H1 (cell line): Measurements from ENCODE around the gene STK16. TPM values are rescaled to one million over a fixed set of nuclear protein-coding genes. Genes with fewer than 3 reads are reported as not detected.

ENCODE experiments used
- CTCF ChIA-PET: fragments of 300-600 bp; sonication (Branson Sonifier 250); formaldehyde crosslinking; loops from one replicate; lab custom pipeline; 2021; ENCODE audit not compliant: partially characterized antibody; lab: Charles Lee
- POLR2A ChIA-PET: fragments of 300-600 bp; sonication (Branson Sonifier 250); formaldehyde crosslinking; loops from one replicate; lab custom pipeline; 2021; ENCODE audit warnings: inconsistent platforms; ENCODE audit not compliant: partially characterized antibody; lab: Charles Lee
- DNase-seq, 2 experiments: peaks; one replicate each; pipeline versions ENCODE4 v3.0.0 to v3.0.0-alpha.2; 2010 to 2022; ENCODE audit warnings: low spot score in 2 of 2, low read depth in 1 of 2, mixed read lengths in 1 of 2
- FAIRE-seq: peaks from 2 replicates; lab custom pipeline; 2011; peaks lifted over from hg19 to GRCh38; lab: Jason Lieb, UNC
- H2AFZ ChIP-seq: 2 replicates; pipeline ENCODE4 v1.8.1; 2012; ENCODE audit warnings: low read length, inconsistent platforms
- H2AK5ac ChIP-seq: 2 replicates; pipeline ENCODE4 v1.6.1; 2013; ENCODE audit warnings: low read depth, low read length
- H2BK120ac ChIP-seq: replicated peaks from 2 replicates; pipeline ENCODE3; 2013; ENCODE audit warnings: low read depth, low read length, inconsistent platforms
- H2BK12ac ChIP-seq: 2 replicates; pipeline ENCODE4 v1.6.1; 2013; ENCODE audit warnings: low read depth, low read length
- H2BK15ac ChIP-seq: 2 replicates; pipeline ENCODE4 v1.6.1; 2013; ENCODE audit warnings: low read length
- H2BK20ac ChIP-seq: 2 replicates; pipeline ENCODE4 v1.6.1; 2013; ENCODE audit warnings: low read length
- H2BK5ac ChIP-seq: 2 replicates; pipeline ENCODE4 v1.6.1; 2013; ENCODE audit warnings: low read depth, low read length
- H3K14ac ChIP-seq: 2 replicates; pipeline ENCODE4 v1.6.1; 2013; ENCODE audit warnings: inconsistent platforms; ENCODE audit not compliant: insufficient read length
- H3K18ac ChIP-seq: 2 replicates; pipeline ENCODE4 v1.6.1; 2013; ENCODE audit warnings: low read length; ENCODE audit errors: extremely low read depth
- H3K23ac ChIP-seq: 2 replicates; pipeline ENCODE4 v1.6.1; 2013; ENCODE audit warnings: inconsistent platforms; ENCODE audit not compliant: insufficient read length
- H3K23me2 ChIP-seq: 2 replicates; pipeline ENCODE4 v1.6.1; 2013; ENCODE audit warnings: low read depth, low read length
- H3K27ac ChIP-seq: 2 replicates; pipeline ENCODE4 v1.6.1; 2011; ENCODE audit warnings: low read depth, low read length, inconsistent platforms
- H3K27me3 ChIP-seq, 4 experiments: replicated peaks in 1 of 4; 1 replicate in 1 of 4; 2 replicates in 3 of 4; pipeline versions ENCODE4 v1.6.1 to v1.8.1; 2011 to 2013; ENCODE audit warnings: low read length in 3 of 4, mild to moderate bottlenecking in 3 of 4, inconsistent platforms in 2 of 4, mixed read lengths in 2 of 4, moderate library complexity in 1 of 4; ENCODE audit not compliant: control insufficient read depth in 3 of 4, insufficient read depth in 3 of 4; ENCODE audit errors: extremely low read depth in 1 of 4
- H3K36me3 ChIP-seq, 4 experiments: 2 replicates each; pipeline versions ENCODE4 v1.6.1 to v1.8.1; 2011 to 2013; ENCODE audit warnings: mild to moderate bottlenecking in 4 of 4, low read length in 3 of 4, moderate library complexity in 2 of 4, control low read depth in 1 of 4, inconsistent platforms in 1 of 4; ENCODE audit not compliant: insufficient read depth in 4 of 4, control insufficient read depth in 2 of 4
- H3K4ac ChIP-seq: replicated peaks from 2 replicates; pipeline ENCODE3; 2013; ENCODE audit warnings: low read length, low read depth, mixed read lengths, inconsistent platforms; ENCODE audit not compliant: insufficient read length
- H3K4me1 ChIP-seq, 4 experiments: replicated peaks in 1 of 4; 1 replicate in 1 of 4; 2 replicates in 3 of 4; pipeline versions ENCODE4 v1.6.1 to v1.8.1; 2011 to 2013; ENCODE audit warnings: low read length in 3 of 4, inconsistent platforms in 2 of 4, mixed read lengths in 1 of 4; ENCODE audit not compliant: insufficient read depth in 4 of 4, control insufficient read depth in 3 of 4
- H3K4me2 ChIP-seq, 2 experiments: 2 replicates each; pipeline versions ENCODE4 v1.6.1 to v1.8.1; 2011 to 2013; ENCODE audit warnings: low read depth in 2 of 2, low read length in 2 of 2, control low read depth in 1 of 2, inconsistent platforms in 1 of 2, mild to moderate bottlenecking in 1 of 2; ENCODE audit not compliant: insufficient read depth in 1 of 2
- H3K4me3 ChIP-seq, 4 experiments: fragments of 200-600, 300-600 bp in 1 of 4; sonication (generic), shearing (Covaris generic), sonication (Bioruptor Twin) in 1 of 4; 2 replicates each; pipeline versions ENCODE4 v1.5.1 to v1.8.1; 2011 to 2016; ENCODE audit warnings: low read length in 4 of 4, low read depth in 3 of 4, control low read depth in 2 of 4, inconsistent platforms in 2 of 4, mild to moderate bottlenecking in 2 of 4, mixed read lengths in 1 of 4, moderate library complexity in 1 of 4; ENCODE audit not compliant: insufficient read depth in 2 of 4; ENCODE audit errors: extremely low read depth in 1 of 4
- H3K56ac ChIP-seq: replicated peaks from 2 replicates; pipeline ENCODE3; 2013; ENCODE audit warnings: low read depth, mild to moderate bottlenecking, mixed read lengths, low read length, inconsistent platforms; ENCODE audit not compliant: insufficient read length
- H3K79me1 ChIP-seq: 2 replicates; pipeline ENCODE4 v1.6.1; 2013; ENCODE audit warnings: low read depth, low read length, control low read depth
- H3K79me2 ChIP-seq, 2 experiments: 2 replicates each; pipeline versions ENCODE4 v1.6.1 to v1.8.1; 2012 to 2013; ENCODE audit warnings: low read length in 2 of 2, mild to moderate bottlenecking in 2 of 2, inconsistent platforms in 1 of 2; ENCODE audit not compliant: insufficient read depth in 2 of 2, control insufficient read depth in 1 of 2
- H3K9ac ChIP-seq, 4 experiments: replicated peaks in 1 of 4; 1 replicate in 1 of 4; 2 replicates in 3 of 4; pipeline versions ENCODE4 v1.6.1 to v1.8.1; 2011 to 2013; ENCODE audit warnings: low read depth in 3 of 4, low read length in 3 of 4, control low read depth in 2 of 4, mild to moderate bottlenecking in 2 of 4, moderate library complexity in 2 of 4, inconsistent platforms in 1 of 4; ENCODE audit errors: extremely low read depth in 1 of 4
- H3K9me3 ChIP-seq, 2 experiments: 2 replicates each; pipeline versions ENCODE4 v1.6.1 to v1.8.1; 2012 to 2013; ENCODE audit warnings: mild to moderate bottlenecking in 2 of 2, moderate library complexity in 2 of 2, control low read depth in 1 of 2, inconsistent platforms in 1 of 2, low read depth in 1 of 2, low read length in 1 of 2, mixed read lengths in 1 of 2; ENCODE audit not compliant: insufficient read depth in 2 of 2
- H4K20me1 ChIP-seq, 2 experiments: replicated peaks in 1 of 2; 2 replicates each; pipeline versions ENCODE3 to v1.8.1; 2011 to 2013; ENCODE audit warnings: inconsistent platforms in 2 of 2, low read length in 2 of 2, mild to moderate bottlenecking in 1 of 2; ENCODE audit not compliant: insufficient read depth in 2 of 2, control insufficient read depth in 1 of 2
- H4K5ac ChIP-seq: 2 replicates; pipeline ENCODE4 v1.6.1; 2013; ENCODE audit warnings: low read length, low read depth, mixed read lengths, inconsistent platforms; ENCODE audit not compliant: insufficient read length
- H4K8ac ChIP-seq: 2 replicates; pipeline ENCODE4 v1.8.0; 2013; ENCODE audit warnings: mild to moderate bottlenecking, moderate library complexity, low read length, inconsistent platforms; ENCODE audit not compliant: insufficient read depth; ENCODE audit errors: extremely low read depth
- H4K91ac ChIP-seq: replicated peaks from 2 replicates; pipeline ENCODE3; 2013; ENCODE audit warnings: low read length, mixed read lengths, inconsistent platforms; ENCODE audit not compliant: insufficient read length
- BACH1 ChIP-seq: IDR thresholded peaks from 2 replicates; pipeline ENCODE4 v1.6.1; 2012; ENCODE audit warnings: low read length, improper control_type of control experiment
- CHD2 ChIP-seq: IDR thresholded peaks from 2 replicates; pipeline ENCODE4 v1.6.1; 2012; ENCODE audit warnings: low read length, improper control_type of control experiment
- POU5F1 ChIP-seq: IDR thresholded peaks from 2 replicates; pipeline ENCODE4 v1.6.1; 2011; ENCODE audit warnings: low read depth, mild to moderate bottlenecking, low read length, moderate library complexity
- SIN3A ChIP-seq, 2 experiments: IDR thresholded peaks in 1 of 2; conservative IDR thresholded peaks in 1 of 2; 2 replicates each; pipeline ENCODE4 v1.6.1; 2011 to 2012; ENCODE audit warnings: low read length in 2 of 2, improper control_type of control experiment in 1 of 2, low read depth in 1 of 2, mild to moderate bottlenecking in 1 of 2
- SP1 ChIP-seq: IDR thresholded peaks from 2 replicates; pipeline ENCODE4 v1.6.1; 2011; ENCODE audit warnings: low read depth, low read length
- ZNF274 ChIP-seq: IDR thresholded peaks from 2 replicates; pipeline ENCODE4 v1.7.0; 2012; ENCODE audit warnings: low read length, borderline replicate concordance; ENCODE audit errors: extremely low read depth
- WGBS, 2 experiments: shearing (Covaris generic) in 1 of 2; methylation state at CpG; one replicate each; pipeline versions ENCODE4 v1.1.6 to v1.1.7; 2013 to 2015; ENCODE audit warnings: low lambda C conversion rate in 2 of 2, mixed read lengths in 2 of 2, inconsistent platforms in 1 of 2, low coverage in 1 of 2, missing lambda C conversion rate in 1 of 2; ENCODE audit not compliant: insufficient replicate concordance in 2 of 2, insufficient coverage in 1 of 2, insufficient read length in 1 of 2; ENCODE audit errors: extremely low coverage in 1 of 2, missing lambda C conversion rate in 1 of 2; 5-methylcytosine and 5-hydroxymethylcytosine counted together
- polyA plus RNA-seq, 7 experiments: library from polyadenylated mRNA; depleted of rRNA in 3 of 7; stranded (reverse) in 5 of 7; unstranded in 2 of 7; fragments of >200 nt in 5 of 7; fragments of 200-250 nt in 2 of 7; gene quantifications; 1 replicate in 5 of 7; 2 replicates in 1 of 7; 4 replicates in 1 of 7; pipeline versions ENCODE4 v1.2.1 to v1.2.3, GENCODE V29; 2011 to 2013; ENCODE audit warnings: missing spikeins in 2 of 7, mixed read lengths in 2 of 7
- total RNA-seq: library from RNA; stranded (reverse); fragmentation: NEBNext Ultra II Directional; extraction: Animal tissue kit (Norgen Biotek cat#: 25700); gene quantifications from 2 replicates; pipeline ENCODE4 v1.2.1, GENCODE V29; 2021
- TF ChIP-seq, protein P1 (sequence below), 3 experiments: IDR thresholded peaks; 1 replicate in 2 of 3; 2 replicates in 1 of 3; pipeline versions ENCODE4 v1.5.1 to v1.6.1; 2011; ENCODE audit warnings: low read length in 3 of 3, mild to moderate bottlenecking in 3 of 3, inconsistent platforms in 2 of 3, low read depth in 1 of 3, moderate library complexity in 1 of 3; ENCODE audit not compliant: insufficient read depth in 1 of 3; ENCODE audit errors: control extremely low read depth in 1 of 3

STK16 gene
- total and polyA plus RNA-seq, 2 of the 8 experiments (the other 6 are each of a cell fraction or from before 2014, with no cell fraction given) = 21.3 to 51.4 TPM

DNA sequence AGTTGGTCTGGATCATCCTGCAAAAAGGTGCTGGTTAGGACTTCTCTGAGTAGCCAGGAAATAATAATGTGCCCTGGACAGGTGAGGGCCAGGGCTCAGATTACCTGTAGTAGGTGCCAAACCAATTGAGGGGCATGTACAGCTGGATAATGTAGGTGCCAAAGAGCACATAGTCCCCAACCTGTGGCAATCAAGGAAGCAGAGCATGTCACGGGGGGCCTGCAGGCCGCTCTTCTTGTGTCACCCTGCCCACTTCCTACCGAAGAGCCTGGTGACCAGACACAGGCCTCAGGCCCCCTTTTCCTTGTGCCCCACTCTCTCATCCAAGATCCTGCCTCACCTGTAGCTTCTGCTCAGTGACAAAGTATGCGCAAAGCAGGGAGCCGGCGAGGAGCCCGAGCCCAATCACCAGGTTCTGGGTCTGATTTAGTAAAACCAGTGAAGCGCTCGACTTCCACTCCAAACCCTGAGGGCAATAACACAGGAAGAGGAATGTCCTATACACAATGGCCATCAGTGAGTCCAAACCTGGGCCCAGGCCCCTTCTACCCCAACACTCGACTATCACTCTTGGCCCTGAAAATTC lies 31.7 kb upstream of the STK16 start:
- peaks cover 14 to 57% (median 29%) of the 10 kb centered on the region in 4 experiments for H3K36me3 ChIP-seq
- no peak overlapping the region for H2BK20ac ChIP-seq
- H2BK12ac ChIP-seq = no peak overlapping the region
- no peaks in the 10 kb centered on the region for H3K79me2 ChIP-seq
- no peak overlapping the region for H3K4me3 ChIP-seq
- H3K9ac ChIP-seq = no peak overlapping the region
- POLR2A ChIA-PET = interaction anchor here (0.6 to 1.5 kb wide), 6 partner anchors 16 to 51 kb away, joined by 3 to 7 read pairs (median 3); partner anchors contain the start of genes ANKZF1, ATG9A, GLB1L and STK16
- FAIRE-seq = no peak
- no peak overlapping the region for H4K8ac ChIP-seq
- H3K4ac ChIP-seq = no peak overlapping the region
- H4K20me1 ChIP-seq = peaks cover 0 to 2% of the 10 kb centered on the region in 2 experiments
- no peak overlapping the region for H2BK15ac ChIP-seq
- WGBS, 2 experiments = 89% methylated on average over 10 of the region's 10 CpGs; no CpG with 5 or more reads in 1 of the 2 experiments
- TF ChIP-seq, protein P1, sequence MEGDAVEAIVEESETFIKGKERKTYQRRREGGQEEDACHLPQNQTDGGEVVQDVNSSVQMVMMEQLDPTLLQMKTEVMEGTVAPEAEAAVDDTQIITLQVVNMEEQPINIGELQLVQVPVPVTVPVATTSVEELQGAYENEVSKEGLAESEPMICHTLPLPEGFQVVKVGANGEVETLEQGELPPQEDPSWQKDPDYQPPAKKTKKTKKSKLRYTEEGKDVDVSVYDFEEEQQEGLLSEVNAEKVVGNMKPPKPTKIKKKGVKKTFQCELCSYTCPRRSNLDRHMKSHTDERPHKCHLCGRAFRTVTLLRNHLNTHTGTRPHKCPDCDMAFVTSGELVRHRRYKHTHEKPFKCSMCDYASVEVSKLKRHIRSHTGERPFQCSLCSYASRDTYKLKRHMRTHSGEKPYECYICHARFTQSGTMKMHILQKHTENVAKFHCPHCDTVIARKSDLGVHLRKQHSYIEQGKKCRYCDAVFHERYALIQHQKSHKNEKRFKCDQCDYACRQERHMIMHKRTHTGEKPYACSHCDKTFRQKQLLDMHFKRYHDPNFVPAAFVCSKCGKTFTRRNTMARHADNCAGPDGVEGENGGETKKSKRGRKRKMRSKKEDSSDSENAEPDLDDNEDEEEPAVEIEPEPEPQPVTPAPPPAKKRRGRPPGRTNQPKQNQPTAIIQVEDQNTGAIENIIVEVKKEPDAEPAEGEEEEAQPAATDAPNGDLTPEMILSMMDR (IDR thresholded peaks at IDR 0.05; ENCODE audit: control extremely low read depth in 1 of 3, insufficient read depth in 1 of 3, low read depth in 1 of 3, low read length in 3 of 3) = no peak
- TF ChIP-seq SP1 (no peak), CHD2 (no peak), ZNF274 (no peak), BACH1 (no peak), POU5F1 (no peak), SIN3A (conservative IDR thresholded peaks at IDR 0.05 in 1 of 2, IDR thresholded peaks at IDR 0.05 in 1 of 2; ENCODE audit: low read depth in 1 of 2, low read length in 2 of 2) (no peak)
- TF ChIP-seq, all 59 proteins: peak for 0
- H3K23ac ChIP-seq = no peak overlapping the region
- no peak overlapping the region for H3K4me2 ChIP-seq
- H4K5ac ChIP-seq = no peak overlapping the region
- no peak overlapping the region for H2BK5ac ChIP-seq
- no peaks in the 10 kb centered on the region for H3K79me1 ChIP-seq
- CTCF ChIA-PET = interaction anchor here (0.6 to 1.8 kb wide), 4 partner anchors 31 to 413 kb away, joined by 3 to 4 read pairs (median 4); no protein-coding TSS in a partner anchor
- no peak overlapping the region for H3K27ac ChIP-seq
- H3K4me1 ChIP-seq = peaks cover 0 to 2% (median 0%) of the 10 kb centered on the region in 4 experiments; a peak in 2 of 7 replicates
- H3K14ac ChIP-seq = no peak overlapping the region
- no peaks in the 10 kb centered on the region for H3K9me3 ChIP-seq
- no peak for DNase-seq
- H3K18ac ChIP-seq = no peak overlapping the region
- H4K91ac ChIP-seq = no peak overlapping the region
- peaks cover 7% of the 10 kb centered on the region for H3K23me2 ChIP-seq
- H2BK120ac ChIP-seq = no peak overlapping the region
- H3K56ac ChIP-seq = no peak overlapping the region
- H3K27me3 ChIP-seq = no peaks in the 10 kb centered on the region
- H2AK5ac ChIP-seq = no peak overlapping the region
- H2AFZ ChIP-seq = no peak overlapping the region
